AG04450 (cell line): ENCODE measurements around the gene EGLN1. TPM values are rescaled to one million over a fixed set of nuclear protein-coding genes. Genes with fewer than 3 reads are reported as not detected.

ENCODE experiments used
- CTCF ChIA-PET: fragments of 300-600, 350-600 bp; formaldehyde crosslinking; extraction: SDS; loops from one replicate; lab custom pipeline; 2022; ENCODE audit warnings: antibody characterized with exemption, inconsistent platforms; lab: Charles Lee
- POLR2A ChIA-PET: fragments of 350-600 bp; formaldehyde crosslinking; extraction: SDS; loops from one replicate; lab custom pipeline; 2021; ENCODE audit warnings: antibody characterized with exemption, inconsistent platforms; lab: Yijun Ruan, JAX
- DNase-seq: peaks from one replicate; pipeline ENCODE4 v3.0.0-alpha.2; 2011; ENCODE audit warnings: low read depth, low spot score
- H3K27ac ChIP-seq: one replicate; pipeline ENCODE4 v1.5.1; 2012; ENCODE audit warnings: low read depth, low read length, control low read depth
- H3K27me3 ChIP-seq: one replicate; pipeline ENCODE4 v1.6.0; 2012; ENCODE audit warnings: low read length; ENCODE audit not compliant: control insufficient read depth, insufficient read depth
- H3K4me3 ChIP-seq: 2 replicates; pipeline ENCODE4 v1.5.1; 2011; ENCODE audit warnings: mild to moderate bottlenecking, low read depth, low read length, control low read depth
- H3K9me3 ChIP-seq: 2 replicates; pipeline ENCODE4 v1.5.1; 2012; ENCODE audit warnings: low read length; ENCODE audit not compliant: control insufficient read depth, insufficient read depth
- polyA plus RNA-seq: library from polyadenylated mRNA; depleted of rRNA; stranded (reverse); fragments of >200 nt; gene quantifications from 2 replicates; pipeline ENCODE4 v1.2.3, GENCODE V29; 2011
- TF ChIP-seq, protein P1 (sequence below): IDR thresholded peaks from 2 replicates; pipeline ENCODE4 v1.5.1; 2011; ENCODE audit warnings: low read depth, low read length, control low read depth, inconsistent platforms

The EGLN1 gene
- polyA plus RNA-seq, 1 experiment: 48.2 TPM

DNA sequence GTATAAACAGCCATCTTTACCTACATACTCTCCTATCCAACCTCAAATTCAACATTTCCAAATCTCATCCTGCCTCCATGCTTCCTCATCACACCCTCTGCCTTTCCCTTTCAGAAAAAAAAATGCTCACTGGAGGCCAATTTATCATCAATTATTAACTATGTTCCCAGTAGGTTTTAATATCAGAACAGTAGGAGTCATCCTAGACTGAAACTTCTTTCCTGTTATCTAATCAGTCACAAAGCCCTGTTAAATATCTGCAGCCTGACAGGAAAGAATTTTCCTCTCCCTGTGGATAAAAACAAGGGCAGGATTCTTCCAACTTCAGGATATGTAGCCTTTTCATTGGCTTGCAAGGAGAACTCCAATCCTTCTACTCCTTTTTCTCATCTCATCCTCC is 28.4 kb downstream of the EGLN1 start:
- POLR2A ChIA-PET: interaction anchor here (0.7 kb wide), 1 partner anchor 14 kb away, joined by 5 read pairs; no protein-coding TSS in a partner anchor
- Histone ChIP-seq H3K9me3 (no peaks in the 10 kb centered on the region), H3K4me3 (no peak overlapping the region), H3K27me3 (no peaks in the 10 kb centered on the region), H3K27ac (no peak overlapping the region)
- no peak for DNase-seq
- CTCF ChIA-PET: no interaction called here
- TF ChIP-seq, protein P1, sequence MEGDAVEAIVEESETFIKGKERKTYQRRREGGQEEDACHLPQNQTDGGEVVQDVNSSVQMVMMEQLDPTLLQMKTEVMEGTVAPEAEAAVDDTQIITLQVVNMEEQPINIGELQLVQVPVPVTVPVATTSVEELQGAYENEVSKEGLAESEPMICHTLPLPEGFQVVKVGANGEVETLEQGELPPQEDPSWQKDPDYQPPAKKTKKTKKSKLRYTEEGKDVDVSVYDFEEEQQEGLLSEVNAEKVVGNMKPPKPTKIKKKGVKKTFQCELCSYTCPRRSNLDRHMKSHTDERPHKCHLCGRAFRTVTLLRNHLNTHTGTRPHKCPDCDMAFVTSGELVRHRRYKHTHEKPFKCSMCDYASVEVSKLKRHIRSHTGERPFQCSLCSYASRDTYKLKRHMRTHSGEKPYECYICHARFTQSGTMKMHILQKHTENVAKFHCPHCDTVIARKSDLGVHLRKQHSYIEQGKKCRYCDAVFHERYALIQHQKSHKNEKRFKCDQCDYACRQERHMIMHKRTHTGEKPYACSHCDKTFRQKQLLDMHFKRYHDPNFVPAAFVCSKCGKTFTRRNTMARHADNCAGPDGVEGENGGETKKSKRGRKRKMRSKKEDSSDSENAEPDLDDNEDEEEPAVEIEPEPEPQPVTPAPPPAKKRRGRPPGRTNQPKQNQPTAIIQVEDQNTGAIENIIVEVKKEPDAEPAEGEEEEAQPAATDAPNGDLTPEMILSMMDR: no peak

GRCh38 chr1:231392389-231393131 is 29.5 kb downstream of the EGLN1 start:
- ChIA-PET CTCF (interaction anchor here (1.3 kb wide), 1 partner anchor 10 kb away, joined by 3 read pairs; no protein-coding TSS in a partner anchor), POLR2A (no interaction called here)
- Histone ChIP-seq H3K4me3 (no peak overlapping the region), H3K9me3 (no peaks in the 10 kb centered on the region), H3K27me3 (no peaks in the 10 kb centered on the region), H3K27ac (no peak overlapping the region)
- no peak for DNase-seq
- TF ChIP-seq, protein P1: no peak

DNA sequence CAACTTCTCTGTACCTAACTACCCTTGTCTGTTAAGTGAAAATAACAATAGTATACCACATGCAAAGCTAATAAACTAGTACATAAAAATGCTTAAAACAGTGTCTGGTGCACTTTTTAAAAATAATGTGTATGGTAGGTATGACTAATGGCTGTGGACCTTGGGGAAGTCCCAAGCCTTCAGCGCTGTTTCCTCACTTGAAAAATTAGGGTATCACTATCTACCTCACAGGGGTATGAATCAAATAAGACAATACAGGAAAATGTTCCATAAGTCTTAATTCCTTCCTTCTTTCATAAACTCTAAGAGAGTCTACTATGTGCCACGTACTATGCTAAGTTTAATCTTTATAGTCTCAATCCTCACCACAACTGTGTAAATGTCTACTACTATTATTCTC is 32.0 kb downstream of the EGLN1 start:
- H3K4me3 ChIP-seq: no peak overlapping the region
- H3K9me3 ChIP-seq: no peaks in the 10 kb centered on the region
- H3K27me3 ChIP-seq: no peaks in the 10 kb centered on the region
- ChIA-PET POLR2A (no interaction called here), CTCF (no interaction called here)
- TF ChIP-seq, protein P1: no peak
- no peak for DNase-seq
- H3K27ac ChIP-seq: no peak overlapping the region

DNA sequence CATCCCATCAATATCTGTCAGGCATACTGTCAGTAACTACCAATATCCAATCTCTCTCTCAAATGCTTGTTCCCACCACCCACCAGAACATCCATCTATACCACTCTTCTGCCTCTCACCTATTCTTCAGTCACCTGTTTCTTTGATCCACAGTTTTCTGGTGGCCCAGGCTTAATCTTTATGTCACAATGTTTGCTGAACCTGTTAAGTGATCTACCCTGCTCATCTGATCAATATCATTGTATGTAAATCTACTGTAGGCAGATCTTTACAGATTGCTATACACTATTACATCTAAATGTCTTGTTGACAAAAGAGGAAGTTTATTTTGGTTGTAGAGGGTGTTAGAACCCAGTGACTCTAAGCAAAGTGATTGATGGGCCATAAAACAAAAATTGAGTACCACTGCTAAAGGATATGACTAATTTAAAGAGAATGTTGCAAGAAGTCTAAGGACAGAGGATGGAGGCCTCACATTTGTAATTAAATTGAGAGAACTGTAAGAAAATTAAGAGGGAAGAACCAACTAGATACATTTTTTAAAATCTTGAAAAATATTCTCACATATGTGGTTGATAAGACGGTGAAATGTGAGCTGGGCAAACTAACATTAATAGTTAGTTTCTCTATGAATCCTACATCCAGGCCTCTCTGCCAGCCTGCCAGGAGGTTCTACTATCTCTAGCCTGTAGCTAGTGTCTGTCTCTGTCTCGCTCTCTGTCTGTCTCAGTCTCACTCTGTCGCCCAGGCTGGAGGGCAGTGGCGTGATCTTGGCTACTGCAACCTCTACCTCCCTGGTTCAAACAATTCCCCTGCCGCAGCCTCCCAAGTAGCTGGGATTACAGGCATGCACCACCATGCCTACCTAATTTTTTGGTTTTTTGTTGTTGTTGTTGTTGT is 34.1 kb downstream of the EGLN1 start:
- H3K4me3 ChIP-seq: no peak overlapping the region
- POLR2A ChIA-PET: interaction anchor here (0.7 kb wide), 1 partner anchor 32 kb away, joined by 4 read pairs; no protein-coding TSS in a partner anchor
- H3K27ac ChIP-seq: no peak overlapping the region
- CTCF ChIA-PET: no interaction called here
- no peak for DNase-seq
- H3K9me3 ChIP-seq: no peaks in the 10 kb centered on the region
- TF ChIP-seq, protein P1: no peak
- no peaks in the 10 kb centered on the region for H3K27me3 ChIP-seq
